SK-N-SH (cell line): ENCODE results near the gene SIPA1L2. TPM values are rescaled to one million over a fixed set of nuclear protein-coding genes. Genes with fewer than 3 reads are reported as not detected.

Experiments used
- CTCF ChIA-PET: fragments of 300-600, 350-600 bp; formaldehyde crosslinking; extraction: SDS; loops from one replicate; lab custom pipeline; 2021; lab: Yijun Ruan, JAX
- POLR2A ChIA-PET: fragments of 350-600 bp; sonication (Branson Sonifier 250); formaldehyde crosslinking; extraction: SDS; loops from one replicate; lab custom pipeline; 2020; ENCODE audit warnings: antibody characterized with exemption, inconsistent platforms; lab: Yijun Ruan, JAX
- DNase-seq: peaks from one replicate; pipeline ENCODE4 v3.0.0; 2012
- H2AFZ ChIP-seq: fragments of 200-600 bp; sonication (generic); 2 replicates; pipeline ENCODE4 v1.8.1; 2016; ENCODE audit warnings: antibody characterized with exemption, mild to moderate bottlenecking, low read depth
- H3F3A ChIP-seq: fragments of 200-600 bp; sonication (generic); replicated peaks from 2 replicates; pipeline ENCODE3; 2016; ENCODE audit warnings: antibody characterized with exemption, mild to moderate bottlenecking; ENCODE audit not compliant: insufficient read depth
- H3K27ac ChIP-seq, 2 experiments: fragments of 200-500 bp in 1 of 2; fragments of 200-600 bp in 1 of 2; sonication (Bioruptor generic) in 1 of 2; sonication (generic), shearing (Covaris generic) in 1 of 2; 2 replicates each; pipeline versions ENCODE4 v1.5.1 to v1.6.1; 2014 to 2016; ENCODE audit warnings: low read depth in 2 of 2, inconsistent platforms in 1 of 2, low read length in 1 of 2, mild to moderate bottlenecking in 1 of 2, mixed read lengths in 1 of 2
- H3K27me3 ChIP-seq: fragments of 200-600 bp; sonication (generic), shearing (Covaris generic); 2 replicates; pipeline ENCODE4 v1.6.1; 2016; ENCODE audit warnings: mixed run types; ENCODE audit not compliant: insufficient read depth
- H3K36me3 ChIP-seq, 2 experiments: fragments of 200-500 bp in 1 of 2; fragments of 200-600 bp in 1 of 2; sonication (Bioruptor generic) in 1 of 2; sonication (generic) in 1 of 2; replicated peaks in 1 of 2; 2 replicates each; pipeline versions ENCODE3 to v1.5.1; 2014 to 2016; ENCODE audit warnings: low read length in 1 of 2, mild to moderate bottlenecking in 1 of 2; ENCODE audit not compliant: insufficient read depth in 2 of 2, control insufficient read depth in 1 of 2
- H3K4me1 ChIP-seq, 2 experiments: fragments of 200-500 bp in 1 of 2; fragments of 200-600 bp in 1 of 2; sonication (Bioruptor generic) in 1 of 2; sonication (generic), shearing (Covaris generic) in 1 of 2; 2 replicates each; pipeline versions ENCODE4 v1.5.1 to v1.6.1; 2014 to 2016; ENCODE audit warnings: low read depth in 1 of 2, low read length in 1 of 2, mixed run types in 1 of 2; ENCODE audit not compliant: insufficient read depth in 2 of 2, control insufficient read depth in 1 of 2
- H3K4me2 ChIP-seq: fragments of 200-600 bp; sonication (generic), shearing (Covaris generic); 2 replicates; pipeline ENCODE4 v1.6.1; 2017; ENCODE audit warnings: mixed run types
- H3K4me3 ChIP-seq, 2 experiments: fragments of 200-500 bp in 1 of 2; fragments of 200-600 bp in 1 of 2; sonication (Bioruptor generic) in 1 of 2; sonication (generic), shearing (Covaris generic) in 1 of 2; 2 replicates each; pipeline versions ENCODE4 v1.5.1 to v1.8.1; 2014 to 2016; ENCODE audit warnings: low read depth in 2 of 2, inconsistent platforms in 1 of 2, low read length in 1 of 2, mild to moderate bottlenecking in 1 of 2, mixed read lengths in 1 of 2, moderate library complexity in 1 of 2
- H3K79me2 ChIP-seq: fragments of 200-600 bp; sonication (generic); 2 replicates; pipeline ENCODE4 v1.8.1; 2017; ENCODE audit warnings: mild to moderate bottlenecking; ENCODE audit not compliant: insufficient read depth
- H3K9ac ChIP-seq: fragments of 200-600 bp; sonication (generic); 2 replicates; pipeline ENCODE4 v1.6.1; 2017; ENCODE audit warnings: mixed run types
- H3K9me2 ChIP-seq: fragments of 200-600 bp; sonication (generic); 2 replicates; pipeline ENCODE4 v1.6.1; 2017; ENCODE audit warnings: mixed run types
- H3K9me3 ChIP-seq: fragments of 200-600 bp; sonication (generic); 2 replicates; pipeline ENCODE4 v1.6.1; 2017; ENCODE audit warnings: mixed run types, mild to moderate bottlenecking, moderate library complexity
- H4K20me1 ChIP-seq: fragments of 200-600 bp; sonication (generic); 2 replicates; pipeline ENCODE4 v1.6.1; 2017; ENCODE audit warnings: mild to moderate bottlenecking, mixed run types; ENCODE audit not compliant: insufficient read depth
- ELF1 ChIP-seq: IDR thresholded peaks from 2 replicates; pipeline ENCODE4 v1.4.0; 2012
- EP300 ChIP-seq, 2 experiments: IDR thresholded peaks; 2 replicates each; pipeline versions ENCODE4 v1.4.0 to v1.6.1; 2012; ENCODE audit warnings: borderline replicate concordance in 1 of 2, low read depth in 1 of 2, low read length in 1 of 2
- FOSL2 ChIP-seq: IDR thresholded peaks from 2 replicates; pipeline ENCODE4 v1.4.0; 2012; ENCODE audit warnings: low read depth, mild to moderate bottlenecking, moderate library complexity, borderline replicate concordance
- JUND ChIP-seq: IDR thresholded peaks from 2 replicates; pipeline ENCODE4 v1.4.0; 2012
- MEF2A ChIP-seq: IDR thresholded peaks from 2 replicates; pipeline ENCODE4 v1.4.0; 2012; ENCODE audit warnings: low read depth, borderline replicate concordance
- NFIC ChIP-seq: IDR thresholded peaks from 2 replicates; pipeline ENCODE4 v1.4.0; 2012; ENCODE audit warnings: borderline replicate concordance
- NRF1 ChIP-seq: IDR thresholded peaks from 2 replicates; pipeline ENCODE4 v1.6.1; 2012; ENCODE audit warnings: low read depth, mild to moderate bottlenecking, low read length
- POLR2AphosphoS5 ChIP-seq: IDR thresholded peaks from 2 replicates; pipeline ENCODE4 v1.6.1; 2012; ENCODE audit warnings: low read depth, low read length
- RAD21 ChIP-seq: IDR thresholded peaks from 2 replicates; pipeline ENCODE4 v1.6.1; 2012; ENCODE audit warnings: mild to moderate bottlenecking, low read length
- RFX5 ChIP-seq: IDR thresholded peaks from 2 replicates; pipeline ENCODE4 v1.6.1; 2012; ENCODE audit warnings: mild to moderate bottlenecking, improper control_type of control experiment, low read length
- RXRA ChIP-seq: IDR thresholded peaks from 2 replicates; pipeline ENCODE4 v1.4.0; 2012; ENCODE audit warnings: low read depth, mild to moderate bottlenecking, borderline replicate concordance
- SIN3A ChIP-seq: IDR thresholded peaks from 2 replicates; pipeline ENCODE4 v1.6.1; 2012; ENCODE audit warnings: low read depth, mild to moderate bottlenecking, low read length, moderate library complexity, borderline replicate concordance
- SMC3 ChIP-seq: IDR thresholded peaks from 2 replicates; pipeline ENCODE4 v1.6.1; 2012; ENCODE audit warnings: low read depth, low read length, improper control_type of control experiment
- TAF1 ChIP-seq: IDR thresholded peaks from 2 replicates; pipeline ENCODE4 v1.6.1; 2012; ENCODE audit warnings: low read depth, mild to moderate bottlenecking, low read length, moderate library complexity, borderline replicate concordance
- polyA plus RNA-seq, 3 experiments: library from polyadenylated mRNA; depleted of rRNA; stranded (reverse); fragments of >200 nt; gene quantifications; 2 replicates each; pipeline ENCODE4 v1.2.3, GENCODE V29; 2012
- TF ChIP-seq, protein P1 (sequence below): IDR thresholded peaks from 2 replicates; pipeline ENCODE4 v1.4.0; 2012; ENCODE audit warnings: low read depth, borderline replicate concordance
- TF ChIP-seq, protein P2 (sequence below): fragments of 150-350 bp; IDR thresholded peaks from 2 replicates; pipeline ENCODE4 v1.6.1; 2016; ENCODE audit warnings: mild to moderate bottlenecking, low read depth, low read length
- TF ChIP-seq, protein P3 (sequence below): IDR thresholded peaks from 2 replicates; pipeline ENCODE4 v1.6.1; 2012; ENCODE audit warnings: mild to moderate bottlenecking, low read depth, low read length, moderate library complexity
- TF ChIP-seq, protein P4 (sequence below): IDR thresholded peaks from 2 replicates; pipeline ENCODE4; 2012
- TF ChIP-seq, protein P5 (sequence below): IDR thresholded peaks from 2 replicates; pipeline ENCODE4 v1.4.0; 2012; ENCODE audit warnings: low read depth

SIPA1L2 gene
- polyA plus RNA-seq, 1 of the 3 experiments (the other 2 are of a cell fraction), result 0.48 TPM

DNA sequence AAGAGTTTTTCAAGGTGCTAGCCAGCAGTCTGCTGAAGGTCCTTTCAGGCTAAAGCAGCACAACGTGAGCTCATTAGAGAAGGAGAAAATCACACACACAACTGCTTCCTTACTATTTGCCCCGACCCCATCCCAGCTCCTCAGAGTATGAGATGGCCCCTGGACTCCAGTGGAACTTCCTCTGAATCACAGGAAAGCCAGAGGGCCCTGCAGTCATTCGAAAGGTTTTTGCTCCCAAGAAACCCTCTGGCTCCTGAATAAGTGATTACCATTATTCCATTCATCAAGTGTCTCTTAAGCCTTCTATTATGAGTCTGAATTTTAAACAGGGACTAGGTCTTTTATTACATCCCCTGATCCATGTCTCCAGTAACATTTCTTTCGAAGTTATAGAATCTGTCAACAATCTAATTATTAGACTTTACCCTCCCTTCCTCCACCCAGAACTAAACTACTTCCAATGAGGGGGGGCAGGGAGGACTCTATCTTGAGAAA lies 14.6 kb downstream of the SIPA1L2 start (continued):
- TF ChIP-seq, protein P1, sequence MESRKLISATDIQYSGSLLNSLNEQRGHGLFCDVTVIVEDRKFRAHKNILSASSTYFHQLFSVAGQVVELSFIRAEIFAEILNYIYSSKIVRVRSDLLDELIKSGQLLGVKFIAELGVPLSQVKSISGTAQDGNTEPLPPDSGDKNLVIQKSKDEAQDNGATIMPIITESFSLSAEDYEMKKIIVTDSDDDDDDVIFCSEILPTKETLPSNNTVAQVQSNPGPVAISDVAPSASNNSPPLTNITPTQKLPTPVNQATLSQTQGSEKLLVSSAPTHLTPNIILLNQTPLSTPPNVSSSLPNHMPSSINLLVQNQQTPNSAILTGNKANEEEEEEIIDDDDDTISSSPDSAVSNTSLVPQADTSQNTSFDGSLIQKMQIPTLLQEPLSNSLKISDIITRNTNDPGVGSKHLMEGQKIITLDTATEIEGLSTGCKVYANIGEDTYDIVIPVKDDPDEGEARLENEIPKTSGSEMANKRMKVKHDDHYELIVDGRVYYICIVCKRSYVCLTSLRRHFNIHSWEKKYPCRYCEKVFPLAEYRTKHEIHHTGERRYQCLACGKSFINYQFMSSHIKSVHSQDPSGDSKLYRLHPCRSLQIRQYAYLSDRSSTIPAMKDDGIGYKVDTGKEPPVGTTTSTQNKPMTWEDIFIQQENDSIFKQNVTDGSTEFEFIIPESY, result no peak
- no peak for TF ChIP-seq POLR2AphosphoS5
- no peak for TF ChIP-seq NFIC
- TF ChIP-seq, all 33 proteins: peak for 0

DNA sequence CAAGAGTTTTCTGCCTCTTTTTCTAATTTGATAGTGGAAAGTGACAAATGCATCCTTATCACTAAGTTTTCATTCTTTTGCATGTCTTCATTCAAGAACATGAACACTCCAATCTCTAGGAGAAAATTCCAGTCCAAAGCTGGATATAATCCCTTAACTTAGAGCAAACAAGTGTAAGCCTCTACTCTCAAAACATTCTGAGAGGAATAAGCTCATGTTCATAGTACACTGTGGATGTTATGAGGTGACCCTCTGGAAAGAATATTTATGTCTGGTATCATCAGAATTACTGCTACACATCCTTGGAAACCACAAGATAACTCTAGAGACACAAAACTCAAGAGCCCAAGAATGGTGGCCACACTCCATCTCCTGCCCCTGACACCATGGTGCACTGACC lies 15.1 kb downstream of the SIPA1L2 start:
- no peak for DNase-seq
- H2AFZ ChIP-seq, result no peak overlapping the region
- POLR2A ChIA-PET, result no interaction called here
- peaks cover 0 to 10% of the 10 kb centered on the region in 2 experiments; a peak in 3 of 4 replicates for H3K4me1 ChIP-seq
- H4K20me1 ChIP-seq, result no peaks in the 10 kb centered on the region
- no peak overlapping the region for H3K4me2 ChIP-seq
- no peak overlapping the region for H3K9ac ChIP-seq
- no peaks in the 10 kb centered on the region for H3K9me2 ChIP-seq
- TF ChIP-seq NRF1 (no peak), EP300 (IDR thresholded peaks at IDR 0.05; ENCODE audit: borderline replicate concordance in 1 of 2, low read depth in 1 of 2, low read length in 1 of 2) (no peak), SIN3A (no peak), MEF2A (no peak), ELF1 (no peak), RXRA (no peak), TAF1 (no peak), RAD21 (no peak), JUND (no peak), POLR2AphosphoS5 (no peak), RFX5 (no peak), NFIC (no peak), FOSL2 (no peak), SMC3 (no peak)
- TF ChIP-seq, protein P2, sequence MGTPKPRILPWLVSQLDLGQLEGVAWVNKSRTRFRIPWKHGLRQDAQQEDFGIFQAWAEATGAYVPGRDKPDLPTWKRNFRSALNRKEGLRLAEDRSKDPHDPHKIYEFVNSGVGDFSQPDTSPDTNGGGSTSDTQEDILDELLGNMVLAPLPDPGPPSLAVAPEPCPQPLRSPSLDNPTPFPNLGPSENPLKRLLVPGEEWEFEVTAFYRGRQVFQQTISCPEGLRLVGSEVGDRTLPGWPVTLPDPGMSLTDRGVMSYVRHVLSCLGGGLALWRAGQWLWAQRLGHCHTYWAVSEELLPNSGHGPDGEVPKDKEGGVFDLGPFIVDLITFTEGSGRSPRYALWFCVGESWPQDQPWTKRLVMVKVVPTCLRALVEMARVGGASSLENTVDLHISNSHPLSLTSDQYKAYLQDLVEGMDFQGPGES, result no peak
- TF ChIP-seq, protein P3, sequence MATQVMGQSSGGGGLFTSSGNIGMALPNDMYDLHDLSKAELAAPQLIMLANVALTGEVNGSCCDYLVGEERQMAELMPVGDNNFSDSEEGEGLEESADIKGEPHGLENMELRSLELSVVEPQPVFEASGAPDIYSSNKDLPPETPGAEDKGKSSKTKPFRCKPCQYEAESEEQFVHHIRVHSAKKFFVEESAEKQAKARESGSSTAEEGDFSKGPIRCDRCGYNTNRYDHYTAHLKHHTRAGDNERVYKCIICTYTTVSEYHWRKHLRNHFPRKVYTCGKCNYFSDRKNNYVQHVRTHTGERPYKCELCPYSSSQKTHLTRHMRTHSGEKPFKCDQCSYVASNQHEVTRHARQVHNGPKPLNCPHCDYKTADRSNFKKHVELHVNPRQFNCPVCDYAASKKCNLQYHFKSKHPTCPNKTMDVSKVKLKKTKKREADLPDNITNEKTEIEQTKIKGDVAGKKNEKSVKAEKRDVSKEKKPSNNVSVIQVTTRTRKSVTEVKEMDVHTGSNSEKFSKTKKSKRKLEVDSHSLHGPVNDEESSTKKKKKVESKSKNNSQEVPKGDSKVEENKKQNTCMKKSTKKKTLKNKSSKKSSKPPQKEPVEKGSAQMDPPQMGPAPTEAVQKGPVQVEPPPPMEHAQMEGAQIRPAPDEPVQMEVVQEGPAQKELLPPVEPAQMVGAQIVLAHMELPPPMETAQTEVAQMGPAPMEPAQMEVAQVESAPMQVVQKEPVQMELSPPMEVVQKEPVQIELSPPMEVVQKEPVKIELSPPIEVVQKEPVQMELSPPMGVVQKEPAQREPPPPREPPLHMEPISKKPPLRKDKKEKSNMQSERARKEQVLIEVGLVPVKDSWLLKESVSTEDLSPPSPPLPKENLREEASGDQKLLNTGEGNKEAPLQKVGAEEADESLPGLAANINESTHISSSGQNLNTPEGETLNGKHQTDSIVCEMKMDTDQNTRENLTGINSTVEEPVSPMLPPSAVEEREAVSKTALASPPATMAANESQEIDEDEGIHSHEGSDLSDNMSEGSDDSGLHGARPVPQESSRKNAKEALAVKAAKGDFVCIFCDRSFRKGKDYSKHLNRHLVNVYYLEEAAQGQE, result no peak
- TF ChIP-seq, protein P4, sequence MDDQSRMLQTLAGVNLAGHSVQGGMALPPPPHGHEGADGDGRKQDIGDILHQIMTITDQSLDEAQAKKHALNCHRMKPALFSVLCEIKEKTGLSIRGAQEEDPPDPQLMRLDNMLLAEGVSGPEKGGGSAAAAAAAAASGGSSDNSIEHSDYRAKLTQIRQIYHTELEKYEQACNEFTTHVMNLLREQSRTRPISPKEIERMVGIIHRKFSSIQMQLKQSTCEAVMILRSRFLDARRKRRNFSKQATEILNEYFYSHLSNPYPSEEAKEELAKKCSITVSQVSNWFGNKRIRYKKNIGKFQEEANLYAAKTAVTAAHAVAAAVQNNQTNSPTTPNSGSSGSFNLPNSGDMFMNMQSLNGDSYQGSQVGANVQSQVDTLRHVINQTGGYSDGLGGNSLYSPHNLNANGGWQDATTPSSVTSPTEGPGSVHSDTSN, result no peak
- TF ChIP-seq, protein P5, sequence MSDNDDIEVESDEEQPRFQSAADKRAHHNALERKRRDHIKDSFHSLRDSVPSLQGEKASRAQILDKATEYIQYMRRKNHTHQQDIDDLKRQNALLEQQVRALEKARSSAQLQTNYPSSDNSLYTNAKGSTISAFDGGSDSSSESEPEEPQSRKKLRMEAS, result no peak
- no peak overlapping the region for H3K27ac ChIP-seq
- no peaks in the 10 kb centered on the region for H3K9me3 ChIP-seq
- no peaks in the 10 kb centered on the region for H3K36me3 ChIP-seq
- CTCF ChIA-PET, result interaction anchor here (0.6 kb wide), 1 partner anchor 29 kb away, joined by 3 read pairs; no protein-coding TSS in a partner anchor
- H3K79me2 ChIP-seq, result no peaks in the 10 kb centered on the region
- no peaks in the 10 kb centered on the region for H3K27me3 ChIP-seq
- no peak overlapping the region for H3K4me3 ChIP-seq
- H3F3A ChIP-seq, result no peaks in the 10 kb centered on the region
